ENCODE results near the gene CPNE5.

GRCh38 chr6:36777801-36778200, 61.4 kb downstream of the CPNE5 start:
- no peak for TF ChIP-seq CTCF (IDR thresholded peaks at IDR 0.05)
- TF ChIP-seq EP300 (IDR thresholded peaks at IDR 0.05), result no peak
- no peak for TF ChIP-seq POLR2A (IDR thresholded peaks at IDR 0.05)
